SK-N-SH (cell line): ENCODE measurements around the gene GUCY1A2. TPM values are rescaled to one million over a fixed set of nuclear protein-coding genes. Genes with fewer than 3 reads are reported as not detected.

ENCODE experiments used
- CTCF ChIA-PET: fragments of 300-600, 350-600 bp; formaldehyde crosslinking; extraction: SDS; loops from one replicate; lab custom pipeline; 2021; lab: Yijun Ruan, JAX
- POLR2A ChIA-PET: fragments of 350-600 bp; sonication (Branson Sonifier 250); formaldehyde crosslinking; extraction: SDS; loops from one replicate; lab custom pipeline; 2020; ENCODE audit warnings: antibody characterized with exemption, inconsistent platforms; lab: Yijun Ruan, JAX
- DNase-seq: peaks from one replicate; pipeline ENCODE4 v3.0.0; 2012
- H2AFZ ChIP-seq: fragments of 200-600 bp; sonication (generic); 2 replicates; pipeline ENCODE4 v1.8.1; 2016; ENCODE audit warnings: antibody characterized with exemption, mild to moderate bottlenecking, low read depth
- H3F3A ChIP-seq: fragments of 200-600 bp; sonication (generic); replicated peaks from 2 replicates; pipeline ENCODE3; 2016; ENCODE audit warnings: antibody characterized with exemption, mild to moderate bottlenecking; ENCODE audit not compliant: insufficient read depth
- H3K27ac ChIP-seq, 2 experiments: fragments of 200-500 bp in 1 of 2; fragments of 200-600 bp in 1 of 2; sonication (Bioruptor generic) in 1 of 2; sonication (generic), shearing (Covaris generic) in 1 of 2; 2 replicates each; pipeline versions ENCODE4 v1.5.1 to v1.6.1; 2014 to 2016; ENCODE audit warnings: low read depth in 2 of 2, inconsistent platforms in 1 of 2, low read length in 1 of 2, mild to moderate bottlenecking in 1 of 2, mixed read lengths in 1 of 2
- H3K27me3 ChIP-seq: fragments of 200-600 bp; sonication (generic), shearing (Covaris generic); 2 replicates; pipeline ENCODE4 v1.6.1; 2016; ENCODE audit warnings: mixed run types; ENCODE audit not compliant: insufficient read depth
- H3K36me3 ChIP-seq, 2 experiments: fragments of 200-500 bp in 1 of 2; fragments of 200-600 bp in 1 of 2; sonication (Bioruptor generic) in 1 of 2; sonication (generic) in 1 of 2; replicated peaks in 1 of 2; 2 replicates each; pipeline versions ENCODE3 to v1.5.1; 2014 to 2016; ENCODE audit warnings: low read length in 1 of 2, mild to moderate bottlenecking in 1 of 2; ENCODE audit not compliant: insufficient read depth in 2 of 2, control insufficient read depth in 1 of 2
- H3K4me1 ChIP-seq, 2 experiments: fragments of 200-500 bp in 1 of 2; fragments of 200-600 bp in 1 of 2; sonication (Bioruptor generic) in 1 of 2; sonication (generic), shearing (Covaris generic) in 1 of 2; 2 replicates each; pipeline versions ENCODE4 v1.5.1 to v1.6.1; 2014 to 2016; ENCODE audit warnings: low read depth in 1 of 2, low read length in 1 of 2, mixed run types in 1 of 2; ENCODE audit not compliant: insufficient read depth in 2 of 2, control insufficient read depth in 1 of 2
- H3K4me2 ChIP-seq: fragments of 200-600 bp; sonication (generic), shearing (Covaris generic); 2 replicates; pipeline ENCODE4 v1.6.1; 2017; ENCODE audit warnings: mixed run types
- H3K4me3 ChIP-seq, 2 experiments: fragments of 200-500 bp in 1 of 2; fragments of 200-600 bp in 1 of 2; sonication (Bioruptor generic) in 1 of 2; sonication (generic), shearing (Covaris generic) in 1 of 2; 2 replicates each; pipeline versions ENCODE4 v1.5.1 to v1.8.1; 2014 to 2016; ENCODE audit warnings: low read depth in 2 of 2, inconsistent platforms in 1 of 2, low read length in 1 of 2, mild to moderate bottlenecking in 1 of 2, mixed read lengths in 1 of 2, moderate library complexity in 1 of 2
- H3K79me2 ChIP-seq: fragments of 200-600 bp; sonication (generic); 2 replicates; pipeline ENCODE4 v1.8.1; 2017; ENCODE audit warnings: mild to moderate bottlenecking; ENCODE audit not compliant: insufficient read depth
- H3K9ac ChIP-seq: fragments of 200-600 bp; sonication (generic); 2 replicates; pipeline ENCODE4 v1.6.1; 2017; ENCODE audit warnings: mixed run types
- H3K9me2 ChIP-seq: fragments of 200-600 bp; sonication (generic); 2 replicates; pipeline ENCODE4 v1.6.1; 2017; ENCODE audit warnings: mixed run types
- H3K9me3 ChIP-seq: fragments of 200-600 bp; sonication (generic); 2 replicates; pipeline ENCODE4 v1.6.1; 2017; ENCODE audit warnings: mixed run types, mild to moderate bottlenecking, moderate library complexity
- H4K20me1 ChIP-seq: fragments of 200-600 bp; sonication (generic); 2 replicates; pipeline ENCODE4 v1.6.1; 2017; ENCODE audit warnings: mild to moderate bottlenecking, mixed run types; ENCODE audit not compliant: insufficient read depth
- CTCF ChIP-seq: fragments of 200-600 bp; sonication (generic); IDR thresholded peaks from 2 replicates; pipeline ENCODE4 v1.6.1; 2017; ENCODE audit warnings: antibody characterized with exemption, mild to moderate bottlenecking, moderate library complexity
- EZH2phosphoT487 ChIP-seq: fragments of 200-600 bp; sonication (generic); IDR thresholded peaks from 2 replicates; pipeline ENCODE4 v1.6.1; 2017; ENCODE audit warnings: low read depth, mixed run types, mild to moderate bottlenecking, antibody characterized with exemption, moderate library complexity, borderline replicate concordance
- FOSL2 ChIP-seq: IDR thresholded peaks from 2 replicates; pipeline ENCODE4 v1.4.0; 2012; ENCODE audit warnings: low read depth, mild to moderate bottlenecking, moderate library complexity, borderline replicate concordance
- FOXJ3 ChIP-seq: sonication (generic); formaldehyde crosslinking; IDR thresholded peaks from 2 replicates; pipeline ENCODE4 v1.5.1; 2020; ENCODE audit warnings: mild to moderate bottlenecking, missing genetic modification reagents
- IRF3 ChIP-seq: fragments of 150-350 bp; IDR thresholded peaks from 2 replicates; pipeline ENCODE4 v1.6.1; 2016; ENCODE audit warnings: mild to moderate bottlenecking, low read depth, low read length
- JUND ChIP-seq: IDR thresholded peaks from 2 replicates; pipeline ENCODE4 v1.4.0; 2012
- RAD21 ChIP-seq: IDR thresholded peaks from 2 replicates; pipeline ENCODE4 v1.6.1; 2012; ENCODE audit warnings: mild to moderate bottlenecking, low read length
- REST ChIP-seq: IDR thresholded peaks from 2 replicates; pipeline ENCODE4 v1.6.1; 2012; ENCODE audit warnings: mild to moderate bottlenecking, low read depth, low read length, moderate library complexity
- RFX5 ChIP-seq: IDR thresholded peaks from 2 replicates; pipeline ENCODE4 v1.6.1; 2012; ENCODE audit warnings: mild to moderate bottlenecking, improper control_type of control experiment, low read length
- RXRA ChIP-seq: IDR thresholded peaks from 2 replicates; pipeline ENCODE4 v1.4.0; 2012; ENCODE audit warnings: low read depth, mild to moderate bottlenecking, borderline replicate concordance
- SIN3A ChIP-seq: IDR thresholded peaks from 2 replicates; pipeline ENCODE4 v1.6.1; 2012; ENCODE audit warnings: low read depth, mild to moderate bottlenecking, low read length, moderate library complexity, borderline replicate concordance
- SMC3 ChIP-seq: IDR thresholded peaks from 2 replicates; pipeline ENCODE4 v1.6.1; 2012; ENCODE audit warnings: low read depth, low read length, improper control_type of control experiment
- TAF1 ChIP-seq: IDR thresholded peaks from 2 replicates; pipeline ENCODE4 v1.6.1; 2012; ENCODE audit warnings: low read depth, mild to moderate bottlenecking, low read length, moderate library complexity, borderline replicate concordance
- TEAD4 ChIP-seq: IDR thresholded peaks from 2 replicates; pipeline ENCODE4 v1.4.0; 2012; ENCODE audit warnings: mild to moderate bottlenecking, borderline replicate concordance; ENCODE audit not compliant: insufficient read depth
- USF2 ChIP-seq: fragments of 150-350 bp; IDR thresholded peaks from 2 replicates; pipeline ENCODE4 v1.6.1; 2017; ENCODE audit warnings: antibody characterized with exemption, low read length, low read depth, borderline replicate concordance
- YY1 ChIP-seq: IDR thresholded peaks from 2 replicates; pipeline ENCODE4 v1.4.0; 2012; ENCODE audit warnings: low read depth, mild to moderate bottlenecking
- ZBTB33 ChIP-seq: IDR thresholded peaks from 2 replicates; pipeline ENCODE4 v1.4.0; 2012; ENCODE audit warnings: low read depth, borderline replicate concordance
- WGBS: methylation state at CpG from one replicate; pipeline ENCODE4 v1.1.6; 2017; ENCODE audit warnings: low lambda C conversion rate; 5-methylcytosine and 5-hydroxymethylcytosine counted together
- polyA plus RNA-seq, 3 experiments: library from polyadenylated mRNA; depleted of rRNA; stranded (reverse); fragments of >200 nt; gene quantifications; 2 replicates each; pipeline ENCODE4 v1.2.3, GENCODE V29; 2012

Gene GUCY1A2
- polyA plus RNA-seq, 1 of the 3 experiments (the other 2 are of a cell fraction): 0.26 TPM

GRCh38 chr11:106627694-106628093, 390.6 kb downstream of the GUCY1A2 start:
- no peak overlapping the region for H3K9ac ChIP-seq
- H3K9me2 ChIP-seq: no peaks in the 10 kb centered on the region
- no peak overlapping the region for H3K4me3 ChIP-seq
- H2AFZ ChIP-seq: no peak overlapping the region
- 49% methylated on average over 6 of the region's 6 CpGs for WGBS
- no peaks in the 10 kb centered on the region for H3K36me3 ChIP-seq
- no peaks in the 10 kb centered on the region; a peak in 1 of 4 replicates for H3K4me1 ChIP-seq
- H3F3A ChIP-seq: no peaks in the 10 kb centered on the region
- no peak for DNase-seq
- no peak overlapping the region for H3K27ac ChIP-seq
- H3K27me3 ChIP-seq: no peaks in the 10 kb centered on the region
- ChIA-PET POLR2A (no interaction called here), CTCF (no interaction called here)
- TF ChIP-seq TAF1: no peak
- no peaks in the 10 kb centered on the region for H3K79me2 ChIP-seq
- no peak overlapping the region for H3K4me2 ChIP-seq
- H3K9me3 ChIP-seq: no peaks in the 10 kb centered on the region
- H4K20me1 ChIP-seq: no peaks in the 10 kb centered on the region

GRCh38 chr11:106625566-106625965, 392.7 kb downstream of the GUCY1A2 start:
- POLR2A ChIA-PET: no interaction called here
- Histone ChIP-seq H3K27me3 (no peaks in the 10 kb centered on the region), H4K20me1 (no peaks in the 10 kb centered on the region), H3K9me3 (no peaks in the 10 kb centered on the region), H3K4me1 (no peaks in the 10 kb centered on the region; a peak in 1 of 4 replicates), H3K27ac (peak overlapping the region in 1 of 2 experiments; percentile 34; a peak in 1 of 4 replicates), H3K9ac (no peak overlapping the region), H3F3A (no peaks in the 10 kb centered on the region), H3K36me3 (no peaks in the 10 kb centered on the region), H3K4me2 (no peak overlapping the region), H3K79me2 (no peaks in the 10 kb centered on the region), H3K4me3 (no peak overlapping the region), H3K9me2 (no peaks in the 10 kb centered on the region), H2AFZ (peak overlapping the region; percentile 44; the same call in 1 of the 2 replicates)
- DNase-seq: no peak
- TF ChIP-seq CTCF (no peak), RAD21 (no peak), REST (no peak), TEAD4 (no peak), IRF3 (no peak), SMC3 (no peak), RXRA (no peak), ZBTB33 (no peak), YY1 (no peak), EZH2phosphoT487 (no peak), USF2 (no peak), JUND (no peak), FOSL2 (no peak), FOXJ3 (CRISPR knock-in tag) (no peak), SIN3A (no peak), RFX5 (no peak)
- WGBS: 42% methylated on average over 3 of the region's 3 CpGs
- CTCF ChIA-PET: no interaction called here
